ENCODE results near the gene TBX4.

- TF ChIP-seq GATA2 (IDR thresholded peaks at IDR 0.05; ENCODE audit: low read depth, low read length) (no peak), GATA3 (IDR thresholded peaks at IDR 0.05; ENCODE audit: low read depth, low read length) (no peak)
These were observed 1.3 kb upstream of the TBX4 start for GRCh38 chr17:61450641-61451537.
